K562 (cell line): Measurements from ENCODE around the gene BRCA1. TPM values are rescaled to one million over a fixed set of nuclear protein-coding genes. Genes with fewer than 3 reads are reported as not detected.
A peak's percentile ranks its signal among the peaks of the same experiment; 100 is the strongest.

Source experiments
- BCL6 ChIP-seq: fragments of 250-450 bp; sonication (Bioruptor Pico); IDR thresholded peaks from 2 replicates; pipeline ENCODE4 v1.4.0; 2020
- CREB1 ChIP-seq, 2 experiments: sonication (generic) in 1 of 2; formaldehyde crosslinking in 1 of 2; IDR thresholded peaks; 2 replicates each; pipeline versions ENCODE4 v1.6.1 to v1.8.0; 2012 to 2022; ENCODE audit warnings: inconsistent platforms in 1 of 2, mild to moderate bottlenecking in 1 of 2, missing genetic modification reagents in 1 of 2, moderate library complexity in 1 of 2
- FOXM1 ChIP-seq, 2 experiments: fragments of 450-650 bp in 1 of 2; sonication (generic) in 1 of 2; formaldehyde crosslinking in 1 of 2; IDR thresholded peaks; 2 replicates each; pipeline versions ENCODE4 v1.6.1 to v1.9.0; 2017 to 2022; ENCODE audit warnings: low read depth in 2 of 2, mild to moderate bottlenecking in 2 of 2, missing genetic modification reagents in 1 of 2, moderate library complexity in 1 of 2
- GTF2F1 ChIP-seq: IDR thresholded peaks from 2 replicates; pipeline ENCODE4 v1.6.1; 2011; ENCODE audit warnings: low read depth, low read length, improper control_type of control experiment
- HDAC3 ChIP-seq: fragments of 450-650 bp; IDR thresholded peaks from 2 replicates; pipeline ENCODE4 v1.6.1; 2018; ENCODE audit warnings: borderline replicate concordance, mild to moderate bottlenecking, moderate library complexity; ENCODE audit not compliant: partially characterized antibody
- MXI1 ChIP-seq: IDR thresholded peaks from 2 replicates; pipeline ENCODE4 v1.6.1; 2011; ENCODE audit warnings: low read depth, mild to moderate bottlenecking, improper control_type of control experiment, low read length
- NCOA1 ChIP-seq: fragments of 450-650 bp; IDR thresholded peaks from 2 replicates; pipeline ENCODE4 v1.6.1; 2016; ENCODE audit warnings: low read depth
- NELFE ChIP-seq: IDR thresholded peaks from 2 replicates; pipeline ENCODE4 v1.6.1; 2011; ENCODE audit warnings: mild to moderate bottlenecking; ENCODE audit not compliant: insufficient read depth, insufficient read length
- NR0B1 ChIP-seq: fragments of 450-650 bp; IDR thresholded peaks from one replicate; pipeline ENCODE4 v1.6.1; 2018; ENCODE audit warnings: mild to moderate bottlenecking, moderate library complexity; ENCODE audit not compliant: partially characterized antibody
- NRF1 ChIP-seq, 2 experiments: fragments of 450-650 bp; IDR thresholded peaks in 1 of 2; conservative IDR thresholded peaks in 1 of 2; 2 replicates each; pipeline ENCODE4 v1.6.1; 2014; ENCODE audit warnings: mild to moderate bottlenecking in 2 of 2
- RBFOX2 ChIP-seq: fragments of 200-400 bp; formaldehyde crosslinking; IDR thresholded peaks from 2 replicates; pipeline ENCODE4 v1.6.1; 2017; ENCODE audit warnings: low read depth, mild to moderate bottlenecking, low read length, moderate library complexity
- SMARCA4 ChIP-seq: fragments of 450-650 bp; IDR thresholded peaks from 2 replicates; pipeline ENCODE4 v1.6.1; 2016
- TAF1 ChIP-seq: IDR thresholded peaks from 2 replicates; pipeline ENCODE4 v1.6.1; 2011; ENCODE audit warnings: mild to moderate bottlenecking, low read length, moderate library complexity; ENCODE audit not compliant: insufficient read depth, control insufficient read depth, severe bottlenecking; ENCODE audit errors: extremely low read depth
- ZBTB40 ChIP-seq, 2 experiments: fragments of 450-650 bp in 1 of 2; sonication (generic) in 1 of 2; formaldehyde crosslinking in 1 of 2; IDR thresholded peaks; 2 replicates each; pipeline versions ENCODE4 v1.7.1 to v1.9.0; 2016 to 2022; ENCODE audit warnings: inconsistent platforms in 1 of 2, mild to moderate bottlenecking in 1 of 2, missing genetic modification reagents in 1 of 2
- ZNF76 ChIP-seq: fragments of 250-450 bp; sonication (Bioruptor Pico); IDR thresholded peaks from 2 replicates; pipeline ENCODE4 v1.4.0; 2020; ENCODE audit warnings: mild to moderate bottlenecking, moderate library complexity, borderline replicate concordance
- polyA plus RNA-seq, 8 experiments: library from polyadenylated mRNA; depleted of rRNA in 4 of 8; stranded (reverse) in 5 of 8; unstranded in 3 of 8; fragments of >200 nt; fragmentation: Nextera tagmentation in 2 of 8; fragmentation: Illumina TruSeq in 1 of 8; extraction: Ambion mirVana in 2 of 8; extraction: Trizol in 1 of 8; gene quantifications; 2 replicates each; pipeline versions ENCODE4 v1.2.1 to v1.2.3, GENCODE V29; 2011 to 2014; ENCODE audit warnings: inconsistent platforms in 1 of 8, missing spikeins in 1 of 8
- total RNA-seq, 7 experiments: library from RNA; depleted of rRNA in 6 of 7; stranded (reverse); fragments of >200 nt in 6 of 7; fragmentation: Illumina TruSeq in 2 of 7; extraction: Trizol in 2 of 7; gene quantifications; 2 replicates each; pipeline versions ENCODE4 v1.2.1 to v1.2.3, GENCODE V29; 2011 to 2021; ENCODE audit warnings: low replicate concordance in 1 of 7

The BRCA1 gene
- total and polyA plus RNA-seq, 9 of the 15 experiments (the other 6 are each of a cell fraction or from before 2014, with no cell fraction given) = 25.9 to 95.3 (median 62.3) TPM

DNA sequence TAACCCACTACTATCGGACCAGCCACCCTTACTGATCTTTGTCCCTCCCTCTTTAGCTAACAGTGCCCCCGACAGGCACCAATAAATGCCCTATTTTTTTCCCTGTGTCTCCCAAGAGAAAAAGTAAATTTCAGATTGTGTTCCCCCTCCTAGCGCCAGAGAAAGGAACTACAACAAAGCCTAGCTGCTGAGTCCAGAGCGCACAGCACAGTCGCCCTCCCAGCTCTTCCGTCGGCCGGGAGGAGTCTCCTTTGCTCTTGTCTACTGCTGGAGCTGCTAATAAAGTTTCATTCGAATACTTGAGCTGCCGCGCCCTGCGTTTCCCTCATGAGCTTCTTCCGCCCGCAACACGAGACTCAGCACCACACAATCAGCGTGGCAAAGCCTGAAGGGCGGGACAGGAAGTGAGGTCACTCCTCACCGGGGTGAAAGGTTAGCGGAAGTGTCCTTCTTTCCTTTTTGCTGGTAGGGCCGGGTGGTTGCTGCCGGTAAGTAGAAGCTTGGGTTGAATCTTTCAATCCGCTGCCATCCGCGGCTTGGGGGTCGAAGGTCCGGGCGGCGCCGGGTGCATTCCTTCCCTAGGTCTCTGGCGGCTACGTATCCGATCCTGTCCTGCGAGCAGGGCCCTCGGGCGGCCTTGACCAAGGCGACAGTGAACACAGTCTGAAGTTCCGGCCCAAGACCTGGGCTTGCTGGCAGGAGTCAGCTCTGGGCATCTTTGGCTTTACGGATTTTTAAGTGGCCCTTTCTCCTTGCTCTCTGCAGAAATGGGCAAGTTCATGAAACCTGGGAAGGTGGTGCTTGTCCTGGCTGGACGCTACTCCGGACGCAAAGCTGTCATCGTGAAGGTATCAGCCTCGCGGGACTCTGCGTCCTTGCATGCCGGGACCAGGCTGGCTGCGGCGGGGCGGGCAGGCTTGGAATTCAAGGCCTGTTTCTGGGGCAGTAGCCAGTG, 126.9 kb downstream of the BRCA1 start, which contains the start of gene RPL27 (continued):
- peak; percentile 92 for TF ChIP-seq MXI1
- TF ChIP-seq ZBTB40 (IDR thresholded peaks at IDR 0.05) = peak; percentile 100
- TF ChIP-seq ZBTB40 (CRISPR knock-in tag; IDR thresholded peaks at IDR 0.05) = peak; percentile 100
- TF ChIP-seq HDAC3 = no peak
- no peak for TF ChIP-seq NELFE
- TF ChIP-seq RBFOX2 = peak; percentile 98
- peak; percentile 70 for TF ChIP-seq SMARCA4
- no peak for TF ChIP-seq BCL6 (CRISPR knock-in tag)
- TF ChIP-seq NCOA1 = peak; percentile 76; the same call in 1 of the 2 replicates
- peak; percentile 94 for TF ChIP-seq TAF1
- TF ChIP-seq GTF2F1 = peak; percentile 82
- peak; percentile 58 to 73 for TF ChIP-seq NRF1 (conservative IDR thresholded peaks at IDR 0.05 in 1 of 2, IDR thresholded peaks at IDR 0.05 in 1 of 2)
- peak; percentile 91 for TF ChIP-seq CREB1 (IDR thresholded peaks at IDR 0.05)
- peak; percentile 93 for TF ChIP-seq CREB1 (CRISPR knock-in tag; IDR thresholded peaks at IDR 0.05)
- TF ChIP-seq FOXM1 (IDR thresholded peaks at IDR 0.05; ENCODE audit: low read depth) = no peak; the same call in 1 of the 2 replicates
- TF ChIP-seq FOXM1 (CRISPR knock-in tag; IDR thresholded peaks at IDR 0.05; ENCODE audit: low read depth) = no peak
- no peak for TF ChIP-seq NR0B1
- TF ChIP-seq ZNF76 (CRISPR knock-in tag) = no peak
